ENCODE results near the gene TUBB2B.
"Not testable (repeated sequence)": the region's sequence is repeated elsewhere in the genome, so short reads cannot be mapped to it uniquely, and the experiment has no call there.

The TUBB2B gene

DNA sequence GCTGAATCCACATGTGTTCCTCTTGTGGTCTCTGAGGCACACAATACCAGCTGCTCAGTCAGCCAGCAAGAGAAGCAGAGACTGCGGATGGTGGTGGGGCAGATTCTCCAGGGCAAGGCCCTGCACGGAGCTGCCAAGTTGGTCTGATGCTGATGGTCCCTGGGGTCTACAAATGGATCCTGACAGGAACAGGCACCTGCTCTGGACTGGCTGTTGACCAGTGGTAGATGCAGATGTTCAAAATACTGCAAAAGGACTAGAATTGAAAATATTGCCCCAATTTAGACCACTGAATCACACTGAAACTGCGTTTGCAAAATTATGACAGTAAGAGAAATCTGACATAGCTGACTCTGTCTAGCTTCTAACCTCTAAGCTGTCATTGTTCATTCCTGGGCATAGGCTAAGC is 40.5 kb downstream of the TUBB2B start:
- DNase-seq (ENCODE audit: low read depth), result no peak

GRCh38 chr6:3183066-3183465 is 44.4 kb downstream of the TUBB2B start:
- no peak for DNase-seq (ENCODE audit: low read depth)

GRCh38 chr6:3181105-3181504 is 46.3 kb downstream of the TUBB2B start:
- no peak for DNase-seq (ENCODE audit: low read depth)

DNA sequence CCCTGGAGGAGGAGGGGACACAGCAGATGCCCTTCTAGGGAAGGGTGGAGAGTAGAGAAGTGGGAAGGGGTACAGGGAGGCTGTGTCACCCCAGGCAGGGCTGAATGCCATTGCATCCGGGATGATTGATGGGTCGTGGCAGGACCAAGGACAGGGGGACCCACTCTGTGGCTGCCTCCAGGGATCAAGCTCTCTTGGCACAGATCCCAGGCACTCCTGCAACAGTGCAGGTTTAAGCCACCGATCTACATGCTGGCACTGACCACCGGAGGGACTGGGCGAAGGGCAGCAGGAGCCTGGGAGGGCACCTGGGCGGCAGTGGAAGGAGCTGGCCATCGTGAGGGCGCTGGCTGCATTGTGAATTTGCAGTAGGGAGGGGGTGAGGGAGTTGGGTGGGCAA is 47.5 kb downstream of the TUBB2B start:
- DNase-seq (ENCODE audit: low read depth), result not testable (repeated sequence)

- DNase-seq (ENCODE audit: low read depth), result not testable (repeated sequence)
Measured at GRCh38 chr6:3178666-3179065, 48.8 kb downstream of the TUBB2B start.

DNA sequence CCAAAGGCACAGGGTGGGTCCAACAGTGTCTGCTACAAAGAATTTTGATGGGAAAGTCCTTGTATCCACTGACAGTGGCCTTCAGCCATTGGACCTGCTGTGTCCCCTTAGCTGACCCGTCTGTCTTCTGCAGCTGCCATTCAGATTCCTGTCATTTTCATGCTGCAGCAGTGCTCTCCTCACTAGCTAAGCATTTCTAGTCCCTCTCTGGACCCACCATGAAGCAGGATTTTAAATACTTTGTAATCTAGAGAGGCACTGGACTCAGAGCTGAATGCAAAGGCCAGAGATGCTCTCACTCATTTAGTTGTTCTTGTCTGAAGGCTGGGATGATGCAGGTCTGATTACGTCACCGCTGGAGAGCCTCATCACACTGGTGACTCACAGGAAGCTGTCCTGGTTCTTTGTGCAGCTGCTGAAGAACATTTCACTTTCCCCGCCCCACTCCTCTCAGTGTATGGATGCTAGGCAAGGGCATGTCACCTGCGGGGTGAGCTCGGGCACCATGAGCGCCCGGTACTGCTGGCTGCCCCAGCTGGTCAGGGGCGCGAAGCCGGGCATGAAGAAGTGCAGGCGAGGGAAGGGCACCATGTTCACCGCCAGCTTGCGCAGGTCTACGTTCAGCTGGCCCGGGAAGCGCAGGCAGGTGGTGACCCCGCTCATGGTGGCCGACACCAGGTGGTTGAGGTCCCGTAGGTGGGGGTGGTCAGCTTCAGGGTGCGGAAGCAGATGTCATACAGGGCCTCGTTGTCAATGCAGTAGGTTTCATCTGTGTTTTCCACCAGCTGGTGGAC is 50.7 kb downstream of the TUBB2B start:
- DNase-seq (ENCODE audit: low read depth), result peak; percentile 70

DNA sequence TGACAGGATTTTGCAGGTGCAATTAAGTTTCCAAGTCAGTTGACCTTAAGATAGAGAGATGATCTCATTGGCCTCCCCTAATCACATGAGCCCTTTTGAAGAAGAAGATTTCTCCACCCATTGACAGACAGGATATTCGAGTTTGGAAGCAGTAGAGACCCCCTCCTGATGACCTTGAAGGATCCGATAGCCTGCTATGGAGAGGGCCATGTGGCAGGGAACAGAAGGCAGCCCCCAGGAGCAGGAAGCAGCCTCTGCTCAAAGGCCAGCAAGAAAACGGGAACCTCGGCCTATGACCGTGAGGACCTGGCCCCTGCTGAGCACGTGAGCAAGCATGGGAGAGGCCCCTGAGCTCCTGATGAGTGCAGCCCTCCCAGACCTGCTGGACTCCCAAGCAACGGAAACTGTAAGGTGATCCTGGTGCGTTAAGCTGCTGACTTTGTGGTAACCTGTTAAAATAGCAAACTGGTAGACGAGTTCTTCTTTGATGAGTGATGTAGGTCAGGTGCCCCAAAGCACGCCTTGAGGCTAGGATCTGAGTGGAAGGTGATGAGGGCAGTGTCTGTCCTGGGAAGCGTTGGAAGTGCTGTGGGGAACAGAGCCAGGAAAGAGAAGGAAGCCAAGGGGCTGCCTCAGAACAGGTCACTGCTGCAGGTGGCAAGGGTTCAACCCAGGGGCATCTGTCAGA is 51.6 kb downstream of the TUBB2B start:
- DNase-seq (ENCODE audit: low read depth), result no peak
